Stimulated activated CD4-positive, alpha-beta T cell treated with anti-CD3 and anti-CD28 coated beads, TNF-alpha, amount 100 ng/mL, for 48 hours (primary cell): Measurements from ENCODE around the gene OR8A1.
"Not testable (repeated sequence)": the region's sequence is repeated elsewhere in the genome, so short reads cannot be mapped to it uniquely, and the experiment has no call there.

Experiments used
- DNase-seq, 3 donors: peaks; one replicate each; pipeline ENCODE4 v3.0.0-alpha.2; 2020; ENCODE audit warnings: low read depth in 3 of 3

OR8A1 gene

DNA sequence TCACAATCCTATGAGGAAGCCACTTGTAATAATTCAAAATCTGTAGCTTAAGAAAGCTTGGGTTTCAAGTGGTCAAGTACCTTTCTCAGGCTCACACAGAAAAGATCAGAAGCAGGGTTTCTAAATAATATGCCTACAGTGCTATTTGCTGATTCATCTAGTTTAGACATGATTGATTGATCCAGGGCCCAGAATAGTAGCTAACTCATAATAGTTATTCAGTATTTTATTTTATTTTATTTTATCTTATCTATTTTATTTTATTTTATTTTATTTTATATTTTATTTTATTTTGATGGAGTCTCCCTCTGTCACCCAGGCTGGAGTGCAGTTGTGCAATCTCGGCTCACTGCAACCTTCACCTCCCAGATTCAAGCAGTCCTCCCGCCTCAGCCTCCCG lies 25.5 kb downstream of the OR8A1 start:
- no peak for DNase-seq

DNA sequence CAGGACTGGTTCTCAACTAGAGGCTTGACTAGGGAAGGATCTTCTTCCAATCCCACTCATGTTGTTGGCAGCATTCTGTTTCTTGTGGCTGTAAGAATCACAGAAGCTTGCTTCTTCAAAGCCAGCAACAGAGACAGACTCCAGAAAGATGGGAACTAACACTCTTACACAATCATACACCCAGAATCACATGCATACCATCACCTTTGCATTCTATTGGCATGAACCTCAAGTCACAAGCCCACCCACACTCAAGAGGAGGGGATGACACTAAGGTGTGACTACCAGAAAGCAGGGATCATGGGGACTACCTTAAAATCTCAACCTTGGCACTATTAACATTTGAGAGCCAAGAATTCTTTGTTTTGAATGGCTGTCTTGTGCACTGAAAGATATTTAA lies 27.8 kb downstream of the OR8A1 start:
- DNase-seq, result no peak

GRCh38 chr11:124600621-124601320 lies 31.0 kb downstream of the OR8A1 start:
- DNase-seq, result no peak

GRCh38 chr11:124602193-124602592 lies 32.4 kb downstream of the OR8A1 start:
- no peak for DNase-seq

DNA sequence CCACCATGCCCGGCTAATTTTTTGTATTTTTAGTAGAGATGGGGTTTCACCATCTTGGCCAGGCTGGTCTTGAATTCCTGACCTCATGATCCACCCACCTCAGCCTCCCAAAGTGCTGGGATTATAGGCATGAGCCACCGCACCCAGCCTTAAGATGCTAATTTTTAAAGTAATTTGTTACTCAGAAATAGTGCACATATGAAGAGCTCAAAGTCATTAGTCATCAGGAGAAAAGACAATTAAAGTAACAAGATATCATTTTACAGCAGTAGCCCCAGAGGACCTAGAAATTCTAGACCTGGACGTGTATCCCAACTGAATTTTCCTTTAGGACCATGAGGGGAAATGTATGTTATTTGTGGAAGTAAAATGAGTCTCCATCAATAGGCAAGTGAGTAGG lies 32.9 kb downstream of the OR8A1 start:
- not testable (repeated sequence) for DNase-seq

GRCh38 chr11:124605719-124606118 lies 35.9 kb downstream of the OR8A1 start:
- no peak for DNase-seq

DNA sequence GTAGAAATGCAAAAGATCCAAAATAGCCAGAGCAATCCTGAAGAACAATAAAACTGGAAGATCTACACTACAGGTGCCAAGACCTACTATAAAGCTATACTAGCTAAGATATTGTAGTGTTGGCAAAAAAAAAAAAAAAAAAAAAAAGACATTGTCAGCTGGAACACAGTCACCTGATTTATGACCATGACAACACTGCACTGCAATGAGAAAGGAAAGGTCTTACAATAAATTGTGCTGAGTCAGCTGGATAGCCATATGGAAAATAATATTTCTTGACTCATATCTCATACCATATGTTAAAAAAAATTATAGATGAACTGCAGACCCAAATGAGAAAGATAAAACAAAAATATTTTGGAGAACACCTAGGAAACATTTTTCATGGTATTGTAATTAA lies 38.4 kb downstream of the OR8A1 start:
- DNase-seq, result no peak

DNA sequence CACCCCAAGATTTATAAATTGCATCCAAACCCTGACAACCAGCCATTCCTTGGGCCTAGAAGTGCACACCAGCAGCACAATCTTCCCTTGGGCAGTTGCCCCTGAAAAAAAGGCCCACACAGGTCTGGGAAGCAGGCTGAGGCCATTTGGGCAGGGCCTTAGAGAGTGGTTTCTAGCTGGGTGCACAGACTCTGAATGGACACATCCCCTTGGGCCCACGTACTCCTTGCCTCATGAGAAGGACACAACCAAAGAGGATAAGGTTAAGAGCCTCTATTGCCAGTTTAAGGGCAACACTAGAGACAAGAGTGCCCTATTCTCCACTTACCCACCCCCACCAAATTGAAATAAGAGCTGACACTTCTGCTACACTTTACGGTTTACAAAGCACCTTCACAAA lies 40.5 kb downstream of the OR8A1 start:
- no peak for DNase-seq

GRCh38 chr11:124611064-124611463 lies 41.3 kb downstream of the OR8A1 start, which contains the start of gene PANX3:
Gene PANX3 (plus strand): TSS chr11:124611428. CDS start chr11:124611557, 129 bp downstream.
- DNase-seq, result no peak

DNA sequence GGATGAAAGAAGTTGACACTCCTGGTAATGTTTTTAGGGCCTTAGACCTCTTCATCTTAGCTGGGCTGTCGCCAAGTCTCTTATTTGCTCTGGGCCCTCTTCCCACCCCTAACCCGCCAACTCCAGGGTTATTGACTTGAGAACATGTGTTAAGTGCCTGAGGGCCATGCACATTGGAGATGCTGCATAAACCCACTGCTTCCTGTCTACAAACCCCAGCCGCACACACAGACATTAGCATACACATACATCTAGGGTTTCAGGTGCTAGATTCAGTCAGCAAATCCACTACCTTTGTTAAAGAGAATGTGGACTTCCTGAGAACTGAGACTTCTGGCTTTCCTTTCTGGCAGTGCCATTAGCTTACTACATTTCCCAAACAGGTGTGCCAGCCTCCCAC lies 42.2 kb downstream of the OR8A1 start:
- DNase-seq, result no peak

- DNase-seq, result no peak
Observed at GRCh38 chr11:124612567-124613246, 42.9 kb downstream of the OR8A1 start.

GRCh38 chr11:124618863-124619262 lies 49.1 kb downstream of the OR8A1 start:
- DNase-seq, result no peak
